ENCODE measurements around the gene PDE8A.

GRCh38 chr15:85108136-85108535 lies 126.5 kb downstream of the PDE8A start:
- no peak for TF ChIP-seq CTCF (IDR thresholded peaks at IDR 0.05)
- no peak for TF ChIP-seq POLR2A (IDR thresholded peaks at IDR 0.05)

Measured in right lobe of liver (tissue), 4 donors.